HCEC 1CT (cell line): ENCODE measurements around the gene TUBE1.
A peak's percentile ranks its signal among the peaks of the same experiment; 100 is the strongest.
"Not testable (repeated sequence)": the region's sequence is repeated elsewhere in the genome, so short reads cannot be mapped to it uniquely, and the experiment has no call there.

ENCODE experiments used
- DNase-seq: peaks from one replicate; pipeline ENCODE4 v3.0.0-alpha.2; 2017

The TUBE1 gene

DNA sequence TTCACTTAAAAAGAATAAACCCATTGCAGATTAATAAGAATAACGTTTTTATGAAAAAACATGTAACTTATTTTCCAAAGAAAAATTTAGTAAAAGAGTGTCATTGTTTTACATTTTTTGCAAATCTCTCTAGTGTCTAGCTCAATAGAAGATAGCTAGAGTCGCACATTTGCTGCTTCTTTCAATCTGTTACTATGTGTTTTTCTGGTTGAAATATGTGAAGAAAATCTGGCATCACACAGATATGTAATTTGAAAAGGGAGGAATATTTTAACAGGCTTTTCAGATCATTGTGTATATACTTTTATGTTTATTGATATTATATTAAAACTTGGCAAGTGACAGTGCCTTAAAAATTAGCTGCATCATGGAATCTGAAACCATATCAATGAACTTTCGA, 24.3 kb downstream of the TUBE1 start:
- no peak for DNase-seq

DNA sequence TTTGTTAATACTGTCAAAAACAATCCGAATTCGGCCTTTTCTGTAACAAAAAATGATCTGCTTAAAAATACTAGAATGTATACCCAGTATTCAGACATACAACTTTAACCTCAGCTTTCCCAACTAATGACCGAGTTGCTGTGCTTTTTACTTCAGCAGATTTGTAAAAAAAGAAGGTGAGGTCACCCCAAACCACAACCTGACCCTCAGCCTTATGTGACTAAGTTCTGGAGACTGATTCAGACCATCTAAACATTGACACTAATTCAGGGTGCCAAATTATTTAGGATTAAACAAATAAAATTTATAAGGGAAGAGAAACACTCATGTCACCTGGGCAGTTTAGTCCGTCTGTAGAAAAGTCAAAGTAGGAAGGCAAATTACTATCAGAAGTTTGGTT, 25.7 kb downstream of the TUBE1 start:
- peak; percentile 63 for DNase-seq

DNA sequence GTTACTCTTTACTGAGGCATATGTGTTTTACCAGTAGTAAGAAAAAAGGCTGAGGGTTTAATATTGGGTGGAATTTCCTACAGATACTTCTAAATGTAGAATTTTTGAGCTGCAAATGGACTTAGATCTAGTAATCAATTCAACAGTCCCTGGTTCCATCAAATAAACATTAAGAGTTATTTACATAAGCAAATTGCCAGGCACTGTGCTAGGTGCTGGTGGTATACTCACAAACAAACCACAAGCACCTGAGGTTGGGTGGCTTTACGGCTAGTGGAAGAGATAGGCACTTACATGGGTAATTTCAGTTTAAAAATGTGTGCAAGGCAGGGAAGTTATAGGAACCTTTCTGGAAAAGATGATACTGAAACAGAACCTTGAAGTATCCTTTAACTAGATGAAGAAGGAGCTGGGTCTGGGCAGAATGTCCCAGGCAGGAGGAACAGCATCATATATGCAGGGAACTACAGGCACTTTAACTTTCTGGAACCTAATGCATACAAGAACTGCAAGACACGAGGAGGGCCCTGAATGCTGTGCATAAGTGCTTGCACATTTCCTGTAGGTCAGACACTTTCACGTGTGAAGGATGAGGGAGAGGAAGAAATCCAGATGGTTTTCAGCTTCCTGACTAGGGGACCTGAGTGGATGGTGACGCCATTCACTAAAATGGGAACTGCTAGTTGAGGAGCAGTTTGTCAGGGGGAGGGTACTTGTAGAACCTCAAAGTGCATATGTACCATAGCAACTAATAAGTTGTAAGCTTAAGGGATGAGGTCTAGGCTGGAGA, 28.8 kb downstream of the TUBE1 start:
- DNase-seq, result no peak

DNA sequence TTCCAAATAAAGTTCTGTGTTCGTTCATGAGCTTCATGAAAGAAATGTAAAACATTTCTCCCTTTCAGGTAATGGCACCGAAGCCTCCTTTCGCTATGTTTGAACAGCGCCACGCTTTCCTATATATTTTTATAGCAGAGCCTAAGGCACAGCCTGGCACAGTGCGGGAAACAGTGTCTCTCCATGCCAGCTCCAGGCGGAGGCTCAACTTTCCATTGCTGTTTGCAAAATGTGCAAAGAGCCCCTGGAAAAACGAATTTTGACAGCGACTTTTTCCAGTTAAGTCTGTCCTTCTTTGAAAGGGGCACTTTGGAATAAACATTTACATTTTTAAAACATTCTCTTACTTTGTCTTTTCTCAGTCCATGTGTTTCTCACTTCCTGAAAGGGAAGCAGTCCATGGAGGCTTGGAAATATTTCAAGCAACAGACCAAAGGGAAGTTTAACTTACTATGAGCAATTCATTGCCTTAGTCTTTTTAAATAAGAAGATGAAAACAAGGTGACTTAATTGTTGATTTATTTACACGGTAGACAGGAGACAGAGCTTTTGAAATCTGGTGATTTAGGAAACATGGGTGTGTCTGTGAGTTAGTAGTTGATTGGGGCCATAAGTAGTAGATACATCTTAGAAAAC, 32.6 kb downstream of the TUBE1 start:
- DNase-seq, result no peak

DNA sequence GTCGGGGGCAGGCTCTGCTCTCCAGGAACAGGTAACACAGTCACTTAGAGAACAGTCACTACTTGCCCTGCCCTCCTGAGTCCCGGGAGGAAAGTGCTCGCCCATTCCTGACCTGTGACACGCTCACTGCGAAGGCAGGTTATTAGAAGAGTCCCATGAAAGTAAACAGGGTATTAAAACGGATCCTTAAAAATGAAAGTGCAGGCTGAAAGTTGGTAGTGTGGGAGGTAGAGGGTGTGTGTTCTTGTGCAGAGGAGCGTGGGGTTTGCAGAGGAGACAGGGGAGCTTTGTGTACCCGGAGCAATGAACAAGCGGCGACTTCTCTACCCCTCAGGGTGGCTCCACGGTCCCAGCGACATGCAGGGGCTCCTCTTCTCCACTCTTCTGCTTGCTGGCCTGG, 33.3 kb downstream of the TUBE1 start, which contains the start of gene CCN6:
Gene CCN6, plus strand, starts transcription at position 104 of the 400 bp plus-strand sequence. Its CDS starts 254 bp downstream, at position 358.
- no peak for DNase-seq

DNA sequence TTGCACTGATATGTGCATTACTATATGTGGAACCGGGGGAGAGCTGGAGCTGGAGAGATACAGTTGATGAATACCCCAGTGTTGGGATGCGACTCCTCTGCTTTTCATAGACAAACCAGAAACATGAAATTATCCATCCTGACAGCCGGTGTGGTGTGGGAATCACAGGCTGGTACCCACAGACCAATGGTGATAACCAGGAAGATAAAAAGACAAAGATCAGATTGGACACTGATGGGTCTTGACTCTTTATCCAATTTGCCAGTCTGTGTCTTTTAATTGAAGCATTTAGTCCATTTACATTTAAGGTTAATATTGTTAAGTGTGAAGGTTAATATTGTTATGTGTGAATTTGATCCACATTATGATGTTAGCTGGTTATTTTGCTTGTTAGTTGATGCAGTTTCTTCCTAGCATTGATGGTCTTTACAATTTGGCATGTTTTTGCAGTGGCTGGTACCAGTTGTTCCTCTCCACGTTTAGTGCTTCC, 36.0 kb downstream of the TUBE1 start:
- DNase-seq, result not testable (repeated sequence)

- no peak for DNase-seq
Observed at GRCh38 chr6:112050429-112050828, 36.9 kb downstream of the TUBE1 start.

DNA sequence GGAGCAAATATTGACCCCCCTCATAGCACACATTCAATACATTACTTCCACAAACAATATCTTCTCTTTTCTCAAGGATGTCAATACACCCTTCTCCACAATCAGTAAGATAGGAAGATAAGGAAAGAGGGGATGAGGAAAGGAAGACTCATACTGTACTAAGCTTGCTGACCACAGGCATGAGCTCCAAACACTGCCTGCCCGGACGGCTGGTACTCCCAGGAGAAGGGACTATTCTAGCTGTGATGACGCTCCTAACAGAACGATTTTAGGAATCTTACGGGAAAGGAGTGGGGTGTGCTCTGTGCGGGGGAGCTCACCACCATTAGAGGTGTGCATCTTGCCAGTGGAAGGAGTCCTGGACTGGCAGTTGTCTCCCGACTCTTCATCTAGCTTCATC, 37.3 kb downstream of the TUBE1 start:
- DNase-seq, result no peak

- DNase-seq, result peak; percentile 2
Observed at GRCh38 chr6:112049026-112049799, 38.1 kb downstream of the TUBE1 start.

GRCh38 chr6:112047523-112047922, 39.8 kb downstream of the TUBE1 start:
- DNase-seq, result not testable (repeated sequence)

DNA sequence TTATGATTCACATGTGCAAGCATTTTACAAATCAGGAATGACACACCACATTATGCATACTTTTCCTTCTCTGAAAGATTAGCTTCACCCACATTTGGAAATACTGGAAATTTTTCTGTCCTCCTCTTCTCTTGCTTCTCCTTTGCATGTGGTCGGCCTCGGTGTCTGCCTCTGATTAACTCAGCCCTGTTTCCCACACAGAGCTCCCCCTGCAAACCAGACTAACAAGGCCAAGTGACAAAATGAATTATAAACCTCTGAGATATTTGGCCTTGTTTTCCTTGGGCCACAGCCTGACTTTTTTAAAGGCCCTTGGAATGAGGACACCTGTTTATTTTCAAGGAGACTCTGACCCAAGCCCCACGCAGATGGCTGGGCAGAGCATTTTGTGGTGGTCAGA, 42.4 kb downstream of the TUBE1 start:
- DNase-seq, result peak; percentile 70

GRCh38 chr6:112044196-112044595, 43.1 kb downstream of the TUBE1 start:
- no peak for DNase-seq

- peak; percentile 95 for DNase-seq
Observed at GRCh38 chr6:112043032-112044007, 44.0 kb downstream of the TUBE1 start.

DNA sequence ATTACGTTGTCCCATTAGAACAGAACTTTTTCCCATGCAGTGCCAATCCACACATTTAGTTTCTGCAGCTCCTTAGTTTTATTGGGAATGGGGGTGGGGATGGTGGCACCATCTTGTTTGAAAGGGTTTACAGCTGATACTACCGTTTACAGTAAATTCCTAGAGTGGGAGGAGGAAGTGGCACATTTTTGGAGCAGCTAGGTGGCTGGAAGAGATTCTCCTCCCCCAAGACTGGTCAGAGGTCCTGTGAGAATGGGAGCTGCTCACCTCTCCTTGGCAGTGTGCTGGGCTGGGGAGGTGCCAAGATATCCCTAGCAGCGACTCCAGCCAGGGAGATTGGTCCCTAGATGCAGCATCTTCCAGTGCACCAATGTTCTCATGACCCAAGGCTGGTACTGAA, 45.7 kb downstream of the TUBE1 start:
- DNase-seq, result no peak

DNA sequence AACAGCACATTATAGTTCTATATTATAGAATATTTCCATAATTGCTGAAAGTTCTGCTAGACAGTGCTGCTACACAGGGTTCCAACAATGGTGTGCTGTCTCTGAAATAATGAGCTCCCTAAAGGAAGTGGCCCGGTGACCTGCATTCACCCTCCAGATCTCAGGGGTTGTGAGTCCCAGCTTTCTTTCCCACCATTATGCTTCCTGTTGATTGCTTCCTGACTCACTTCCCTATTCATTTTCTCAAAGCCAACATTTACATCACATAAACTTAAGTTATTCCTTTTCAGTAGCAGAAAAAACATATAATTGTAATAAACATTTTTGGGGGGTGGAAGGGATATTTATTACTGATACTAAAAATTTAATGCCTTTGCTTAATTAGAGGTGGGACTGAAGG, 46.3 kb downstream of the TUBE1 start:
- peak; percentile 66 for DNase-seq

DNA sequence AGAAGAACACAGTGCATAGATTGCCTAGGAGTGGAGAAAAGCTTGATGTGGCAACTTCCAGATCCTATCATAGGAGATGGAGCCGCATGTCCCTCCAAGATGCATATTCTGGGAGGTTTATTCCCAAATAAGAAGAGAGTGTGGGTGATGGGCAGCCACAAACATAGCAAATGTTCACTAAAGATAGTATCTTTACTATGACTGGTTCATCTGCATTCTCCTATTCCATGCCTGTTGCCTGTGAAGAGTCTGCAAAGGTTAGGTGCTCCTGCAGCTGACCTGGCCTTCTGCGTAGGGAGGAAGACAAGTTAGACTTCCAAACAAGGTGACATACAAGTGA, 47.9 kb downstream of the TUBE1 start:
- DNase-seq, result no peak

DNA sequence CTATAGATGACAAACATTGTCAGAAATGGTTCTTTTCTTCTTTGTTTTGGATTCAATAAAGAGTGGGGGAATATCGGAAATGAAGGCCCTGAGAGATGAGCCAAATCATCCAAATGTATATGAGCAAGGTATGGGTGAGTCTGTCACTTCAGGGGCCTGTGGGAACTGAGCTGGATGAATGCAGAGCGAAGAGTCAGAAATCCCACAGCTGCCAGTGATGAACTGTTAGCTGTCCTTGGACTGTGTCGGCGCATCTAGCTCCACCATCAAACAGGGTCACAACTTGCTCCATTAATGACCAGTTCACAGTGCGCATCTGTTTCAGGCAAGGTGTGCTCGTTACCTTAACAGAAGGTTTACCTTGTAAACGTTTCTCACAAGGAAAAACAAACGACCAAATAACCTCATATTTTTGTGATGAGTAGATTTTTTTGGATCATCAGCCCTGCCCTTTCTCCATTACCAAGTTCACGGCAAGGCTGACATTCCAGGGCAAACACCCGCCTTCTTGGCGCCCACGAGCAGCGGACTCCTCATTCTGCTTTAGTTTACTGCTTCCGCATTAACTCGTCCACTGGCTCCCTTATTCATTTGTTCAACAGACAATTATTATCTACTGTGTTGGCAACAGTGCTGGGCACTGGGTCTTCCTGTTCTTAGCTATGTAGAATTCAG, 48.4 kb downstream of the TUBE1 start:
- no peak for DNase-seq

- DNase-seq, result no peak
Observed at GRCh38 chr6:112038268-112038667, 49.0 kb downstream of the TUBE1 start.

DNA sequence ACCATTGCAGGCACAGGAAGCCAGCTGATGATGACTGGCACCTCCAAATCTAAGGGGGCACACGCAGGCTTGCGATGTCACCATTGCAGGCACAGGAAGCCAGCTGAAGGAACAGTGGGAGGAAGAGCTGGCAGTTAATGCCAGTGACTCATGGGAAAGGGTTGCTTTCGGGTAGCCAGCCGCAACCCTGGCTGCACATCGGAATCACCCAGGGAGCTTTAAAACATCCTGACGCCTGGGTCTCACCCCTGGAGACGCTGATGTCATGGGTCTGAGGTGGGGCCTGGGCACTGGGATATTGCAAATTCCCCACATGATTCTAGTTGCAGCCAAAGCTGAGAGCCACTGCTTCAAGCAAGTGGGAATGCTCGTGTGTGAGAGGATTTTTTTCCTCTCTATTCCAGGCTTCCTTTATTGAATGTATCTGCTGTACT, 49.5 kb downstream of the TUBE1 start:
- DNase-seq, result peak; percentile 87

DNA sequence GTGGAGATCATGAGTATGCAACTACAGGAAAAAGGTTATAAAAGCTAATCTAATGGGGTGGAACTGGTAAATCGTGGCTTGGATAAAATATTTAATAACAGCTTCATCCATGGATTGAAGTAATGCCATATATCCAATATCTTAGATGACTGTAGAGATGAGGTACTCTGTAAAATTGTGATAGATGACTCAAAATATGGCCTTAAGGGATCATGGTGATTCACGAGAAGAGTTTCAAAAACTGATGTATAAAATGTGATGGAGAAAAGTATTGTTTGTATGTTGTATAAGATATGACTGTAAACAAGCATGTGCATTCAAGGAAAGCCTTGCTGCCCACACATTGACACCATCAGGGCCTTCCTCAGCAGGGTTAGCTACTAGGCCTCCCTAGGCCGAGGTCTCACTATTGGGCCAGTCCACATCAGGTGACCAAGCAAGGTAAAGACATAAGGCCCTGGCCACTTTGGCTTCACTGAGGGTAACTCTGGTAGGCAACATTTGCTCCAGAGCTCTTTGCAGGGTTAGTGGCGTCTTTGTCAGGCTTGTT, 51.1 kb downstream of the TUBE1 start:
- no peak for DNase-seq

DNA sequence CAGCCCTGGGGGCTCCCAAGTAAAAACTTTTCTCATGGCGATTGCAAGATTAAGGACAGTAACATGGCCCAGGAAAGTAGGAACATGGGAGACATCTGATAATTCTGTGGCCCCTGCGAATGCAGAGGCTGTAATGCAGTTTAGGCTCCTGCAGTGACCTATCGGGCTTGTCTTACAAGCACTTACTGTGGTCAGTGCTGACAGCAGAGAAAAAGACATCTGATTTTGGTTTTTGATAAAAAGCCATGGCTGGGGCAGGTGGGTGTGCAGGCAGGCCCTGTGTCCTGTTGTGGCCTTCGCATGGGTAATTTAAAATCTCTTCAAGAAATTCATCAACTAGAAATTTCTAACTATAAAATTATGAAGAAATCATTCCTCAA, 52.7 kb downstream of the TUBE1 start:
- DNase-seq, result no peak
